Suppressor macrophage treated with lipopolysaccharide for 4 hours (primary cell): ENCODE data around the gene PPBP.

Source experiments
- DNase-seq: peaks from one replicate; pipeline ENCODE4 v3.0.0-alpha.2; 2020

The PPBP gene

GRCh38 chr4:73947239-73947985 lies 40.6 kb downstream of the PPBP start:
- DNase-seq: no peak

- no peak for DNase-seq
Measured at GRCh38 chr4:73945674-73946449, 42.1 kb downstream of the PPBP start.

- DNase-seq: no peak
Measured at GRCh38 chr4:73945140-73945539, 42.9 kb downstream of the PPBP start.

GRCh38 chr4:73944061-73944875 lies 43.7 kb downstream of the PPBP start:
- DNase-seq: no peak

GRCh38 chr4:73943555-73943954 lies 44.4 kb downstream of the PPBP start:
- no peak for DNase-seq

- no peak for DNase-seq
Measured at GRCh38 chr4:73936969-73937368, 51.0 kb downstream of the PPBP start.
